Endothelial cell (in vitro differentiated cells): ENCODE results near the gene DMKN. TPM values are rescaled to one million over a fixed set of nuclear protein-coding genes. Genes with fewer than 3 reads are reported as not detected.

Experiments used
- DNase-seq: peaks from one replicate; pipeline ENCODE4 v3.0.0; 2021; ENCODE audit warnings: low spot score
- H3K27ac Mint-ChIP-seq: one replicate; pipeline ENCODE4 v1.8.0; 2021; ENCODE audit warnings: mixed read lengths, inconsistent platforms; ENCODE audit not compliant: unreplicated experiment
- H3K27me3 Mint-ChIP-seq: one replicate; pipeline ENCODE4 v1.8.0; 2021; ENCODE audit warnings: mild to moderate bottlenecking, moderate library complexity, mixed read lengths, inconsistent platforms; ENCODE audit not compliant: unreplicated experiment
- H3K36me3 Mint-ChIP-seq: one replicate; pipeline ENCODE4 v1.8.0; 2021; ENCODE audit warnings: mild to moderate bottlenecking, low read depth, mixed read lengths, inconsistent platforms; ENCODE audit not compliant: unreplicated experiment
- H3K4me1 Mint-ChIP-seq: one replicate; pipeline ENCODE4 v1.8.0; 2021; ENCODE audit warnings: mild to moderate bottlenecking, mixed read lengths, inconsistent platforms; ENCODE audit not compliant: unreplicated experiment
- H3K4me3 Mint-ChIP-seq: one replicate; pipeline ENCODE4 v1.8.0; 2021; ENCODE audit warnings: mild to moderate bottlenecking, mixed read lengths, inconsistent platforms; ENCODE audit not compliant: unreplicated experiment
- H3K9me3 Mint-ChIP-seq: one replicate; pipeline ENCODE4 v1.8.0; 2021; ENCODE audit warnings: mixed read lengths, inconsistent platforms; ENCODE audit not compliant: unreplicated experiment
- total RNA-seq: library from RNA; stranded (reverse); fragmentation: NEBNext Ultra II Directional; extraction: Animal tissue kit (Norgen Biotek cat#: 25700); gene quantifications from one replicate; pipeline ENCODE4 v1.2.1, GENCODE V29; 2021; ENCODE audit not compliant: unreplicated experiment
- TF ChIP-seq, protein P1 (sequence below): fragments of 200-600 bp; sonication (generic); IDR thresholded peaks from one replicate; pipeline ENCODE4 v1.5.0; 2021; ENCODE audit warnings: antibody characterized with exemption; ENCODE audit not compliant: unreplicated experiment

The DMKN gene
- total RNA-seq, 1 donor from 2014 or later, result 56.9 TPM

DNA sequence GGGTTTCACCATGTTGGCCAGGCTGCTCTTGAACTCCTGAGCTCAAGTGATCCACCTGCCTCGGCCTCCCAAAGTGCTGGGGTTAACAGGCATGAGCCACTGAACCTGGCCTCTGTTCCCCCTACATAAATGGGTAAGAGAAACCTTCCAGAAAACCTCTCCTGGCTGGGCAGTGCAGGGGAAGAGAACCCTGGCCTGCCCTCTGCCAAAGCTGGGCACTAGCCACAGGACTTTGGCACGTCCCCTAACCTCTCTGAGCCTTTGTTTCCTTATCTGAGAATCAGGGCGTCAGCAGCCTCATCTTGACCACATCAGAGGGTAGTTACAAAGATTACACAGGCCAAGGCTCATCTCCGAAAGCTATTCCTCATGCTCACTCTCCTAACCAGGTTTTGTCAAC lies 12.4 kb upstream of the DMKN start:
- no peak for DNase-seq
- Mint-ChIP-seq H3K36me3 (peaks cover 7% of the 10 kb centered on the region), H3K27ac (no peak overlapping the region), H3K9me3 (no peaks in the 10 kb centered on the region), H3K27me3 (peaks cover 16% of the 10 kb centered on the region), H3K4me3 (no peak overlapping the region), H3K4me1 (no peaks in the 10 kb centered on the region)
- TF ChIP-seq, protein P1, sequence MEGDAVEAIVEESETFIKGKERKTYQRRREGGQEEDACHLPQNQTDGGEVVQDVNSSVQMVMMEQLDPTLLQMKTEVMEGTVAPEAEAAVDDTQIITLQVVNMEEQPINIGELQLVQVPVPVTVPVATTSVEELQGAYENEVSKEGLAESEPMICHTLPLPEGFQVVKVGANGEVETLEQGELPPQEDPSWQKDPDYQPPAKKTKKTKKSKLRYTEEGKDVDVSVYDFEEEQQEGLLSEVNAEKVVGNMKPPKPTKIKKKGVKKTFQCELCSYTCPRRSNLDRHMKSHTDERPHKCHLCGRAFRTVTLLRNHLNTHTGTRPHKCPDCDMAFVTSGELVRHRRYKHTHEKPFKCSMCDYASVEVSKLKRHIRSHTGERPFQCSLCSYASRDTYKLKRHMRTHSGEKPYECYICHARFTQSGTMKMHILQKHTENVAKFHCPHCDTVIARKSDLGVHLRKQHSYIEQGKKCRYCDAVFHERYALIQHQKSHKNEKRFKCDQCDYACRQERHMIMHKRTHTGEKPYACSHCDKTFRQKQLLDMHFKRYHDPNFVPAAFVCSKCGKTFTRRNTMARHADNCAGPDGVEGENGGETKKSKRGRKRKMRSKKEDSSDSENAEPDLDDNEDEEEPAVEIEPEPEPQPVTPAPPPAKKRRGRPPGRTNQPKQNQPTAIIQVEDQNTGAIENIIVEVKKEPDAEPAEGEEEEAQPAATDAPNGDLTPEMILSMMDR, result no peak

DNA sequence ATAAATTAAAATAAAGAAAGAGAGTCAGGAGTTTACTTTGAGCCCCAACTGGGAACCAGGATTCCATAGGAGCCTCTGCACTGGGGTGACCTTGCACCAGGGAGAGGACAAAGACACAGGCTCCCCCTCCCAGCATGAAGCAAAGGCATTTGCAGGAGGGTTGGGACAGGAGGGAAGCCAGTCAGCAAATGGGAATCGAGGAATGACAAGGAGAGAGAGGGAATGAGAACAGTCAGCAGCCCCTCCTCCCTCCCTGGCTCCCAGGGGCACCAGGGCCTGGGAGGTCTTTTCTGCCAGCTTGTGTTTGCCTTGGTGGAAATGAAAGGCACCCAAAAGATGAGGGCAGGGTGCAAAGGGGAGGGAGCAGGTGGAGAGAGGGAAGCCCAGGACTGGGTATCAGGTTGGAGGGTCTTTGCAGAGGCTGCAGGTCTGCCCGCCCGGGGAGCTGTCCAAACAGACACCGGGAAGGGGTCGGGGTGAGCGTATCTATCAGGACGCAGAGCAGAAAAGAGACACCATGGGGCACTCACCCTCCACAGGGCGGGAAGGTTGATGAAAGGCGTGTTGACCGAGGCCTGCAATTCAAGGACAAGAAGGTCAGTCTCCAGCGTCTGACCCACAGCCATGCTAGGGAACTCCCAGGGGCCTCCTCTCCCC lies 10.9 kb upstream of the DMKN start:
- Mint-ChIP-seq H3K9me3 (no peaks in the 10 kb centered on the region), H3K27ac (no peak overlapping the region), H3K27me3 (peaks cover 19% of the 10 kb centered on the region), H3K4me3 (no peak overlapping the region), H3K36me3 (peaks cover 7% of the 10 kb centered on the region), H3K4me1 (no peaks in the 10 kb centered on the region)
- DNase-seq, result no peak
- TF ChIP-seq, protein P1, result no peak

DNA sequence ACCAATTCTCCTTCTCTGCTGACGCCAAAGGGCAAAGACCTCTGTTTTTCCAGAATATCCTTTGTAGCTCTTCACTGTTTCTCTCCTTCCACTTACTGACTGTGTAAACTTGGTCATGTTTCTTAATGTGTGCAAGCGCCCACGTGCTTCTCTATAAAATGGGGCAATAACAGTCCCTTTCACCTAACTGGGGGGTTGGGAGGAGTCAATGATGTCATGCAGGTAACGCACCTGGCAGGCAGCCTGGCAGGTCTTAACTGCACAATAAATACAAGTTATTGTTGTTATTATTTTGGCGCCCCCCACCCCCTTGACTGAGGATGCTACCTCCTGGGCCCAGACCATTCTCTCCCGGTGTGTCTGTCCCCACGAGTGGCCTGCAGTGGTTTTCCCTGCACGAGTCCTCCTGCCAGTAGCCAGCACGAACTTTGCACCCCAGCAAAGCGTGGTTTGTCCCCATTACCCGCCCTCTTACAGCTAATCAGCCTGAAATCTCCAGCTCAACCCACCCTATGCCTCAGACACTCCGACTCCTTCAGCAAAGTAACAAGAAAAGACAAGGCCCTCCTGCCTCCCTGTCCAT lies 9.4 kb upstream of the DMKN start:
- H3K27me3 Mint-ChIP-seq, result peaks cover 23% of the 10 kb centered on the region
- H3K9me3 Mint-ChIP-seq, result no peaks in the 10 kb centered on the region
- H3K36me3 Mint-ChIP-seq, result peaks cover 3% of the 10 kb centered on the region
- no peak overlapping the region for H3K4me3 Mint-ChIP-seq
- TF ChIP-seq, protein P1, result no peak
- no peak for DNase-seq
- no peaks in the 10 kb centered on the region for H3K4me1 Mint-ChIP-seq
- H3K27ac Mint-ChIP-seq, result no peak overlapping the region

DNA sequence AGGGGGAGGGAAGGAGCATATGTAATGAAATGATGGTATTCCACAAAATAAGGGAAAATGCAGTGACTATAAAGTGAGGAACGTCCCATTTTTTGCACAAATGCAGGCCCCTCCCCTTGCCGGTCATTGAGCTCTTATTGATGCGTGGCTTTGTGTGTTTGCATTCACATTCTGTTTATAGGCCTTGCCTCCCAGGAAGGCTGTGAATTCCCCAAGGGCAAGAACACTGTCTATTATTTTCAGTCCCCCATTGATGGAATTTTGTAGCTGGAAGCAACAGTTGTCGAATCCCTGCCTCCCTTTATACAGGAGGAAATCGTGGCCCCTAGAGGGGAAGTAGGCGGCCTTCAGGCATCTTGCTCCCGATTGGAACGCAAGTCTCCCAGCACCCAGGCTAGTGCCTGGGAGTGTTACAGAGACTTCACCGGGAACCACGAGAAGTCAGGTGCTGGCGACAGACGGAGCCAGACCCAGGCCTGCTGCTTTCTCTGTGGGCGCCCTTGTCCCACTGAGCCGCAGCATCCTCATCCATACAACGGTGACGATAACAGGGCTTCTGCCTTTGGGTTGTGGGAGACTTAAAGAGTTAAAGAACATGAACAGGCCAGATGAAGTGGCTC lies 7.8 kb upstream of the DMKN start:
- H3K27me3 Mint-ChIP-seq, result peaks cover 18% of the 10 kb centered on the region
- H3K4me3 Mint-ChIP-seq, result no peak overlapping the region
- H3K27ac Mint-ChIP-seq, result no peak overlapping the region
- no peaks in the 10 kb centered on the region for H3K9me3 Mint-ChIP-seq
- TF ChIP-seq, protein P1, result no peak
- H3K36me3 Mint-ChIP-seq, result no peaks in the 10 kb centered on the region
- no peaks in the 10 kb centered on the region for H3K4me1 Mint-ChIP-seq
- DNase-seq, result no peak

DNA sequence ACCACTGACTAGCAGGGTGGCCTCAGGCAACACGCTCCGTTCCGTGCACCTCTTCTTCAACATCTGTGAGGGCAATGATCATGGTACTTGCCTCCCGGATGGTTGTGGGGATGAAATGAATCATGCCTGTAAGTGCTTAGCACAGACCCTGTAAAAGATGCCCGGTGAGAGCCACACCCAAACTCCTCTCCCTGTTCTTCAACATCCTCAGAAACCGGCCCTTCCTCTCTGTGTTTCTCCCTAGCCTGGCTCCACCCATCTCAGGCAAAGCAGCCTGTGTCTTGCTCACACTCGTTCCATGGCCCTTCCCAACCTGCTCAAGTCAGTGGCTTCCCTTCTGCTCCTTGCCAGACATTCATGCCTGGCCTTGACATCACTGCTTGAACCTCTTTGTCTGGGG lies 5.8 kb upstream of the DMKN start:
- no peaks in the 10 kb centered on the region for H3K4me1 Mint-ChIP-seq
- DNase-seq, result no peak
- no peaks in the 10 kb centered on the region for H3K9me3 Mint-ChIP-seq
- TF ChIP-seq, protein P1, result no peak
- H3K4me3 Mint-ChIP-seq, result no peak overlapping the region
- peaks cover 17% of the 10 kb centered on the region for H3K27me3 Mint-ChIP-seq
- H3K36me3 Mint-ChIP-seq, result no peaks in the 10 kb centered on the region
- H3K27ac Mint-ChIP-seq, result no peak overlapping the region
